GM12892 (cell line): ENCODE results near the gene YAF2.

Experiments
- POLR2AphosphoS5 ChIP-seq: IDR thresholded peaks from 2 replicates; pipeline ENCODE4 v1.6.1; 2011; ENCODE audit warnings: low read depth, low read length, control low read depth
- TAF1 ChIP-seq: IDR thresholded peaks from 2 replicates; pipeline ENCODE4 v1.6.1; 2011; ENCODE audit warnings: low read depth, mild to moderate bottlenecking, control low read depth, low read length, borderline replicate concordance

- TF ChIP-seq POLR2AphosphoS5 (no peak), TAF1 (no peak)
These were observed 113.2 kb downstream of the YAF2 start for GRCh38 chr12:42124764-42125387.
